GM21825 (cell line): ENCODE data around the gene SLBP.

Experiments
- ATAC-seq: cut with Tn5 transposase; IDR thresholded peaks from one replicate; pipeline ENCODE4 v1.9.1; 2021; ENCODE audit warnings: mild to moderate bottlenecking, moderate library complexity; ENCODE audit not compliant: unreplicated experiment

SLBP gene

DNA sequence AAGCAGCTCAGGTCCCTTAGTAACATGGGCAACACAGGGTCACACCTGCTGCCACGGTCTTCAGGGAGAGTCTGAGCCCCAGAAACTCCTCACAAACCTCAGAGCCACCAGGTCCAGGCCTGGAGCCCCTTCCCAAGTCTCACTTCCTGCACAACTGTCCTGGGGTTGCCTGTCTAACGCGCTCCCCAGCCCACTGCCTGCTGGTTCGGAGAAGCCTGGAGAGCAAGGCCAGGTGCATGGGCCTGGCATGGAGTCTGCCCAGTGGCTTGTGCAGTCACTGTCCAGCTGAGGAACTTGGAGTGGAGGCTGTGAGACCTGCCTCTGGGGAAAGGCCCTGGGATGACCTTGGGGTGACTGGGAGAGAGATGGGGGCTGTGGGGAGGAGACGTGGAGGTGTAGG lies 56.0 kb downstream of the SLBP start:
- no peak for ATAC-seq

DNA sequence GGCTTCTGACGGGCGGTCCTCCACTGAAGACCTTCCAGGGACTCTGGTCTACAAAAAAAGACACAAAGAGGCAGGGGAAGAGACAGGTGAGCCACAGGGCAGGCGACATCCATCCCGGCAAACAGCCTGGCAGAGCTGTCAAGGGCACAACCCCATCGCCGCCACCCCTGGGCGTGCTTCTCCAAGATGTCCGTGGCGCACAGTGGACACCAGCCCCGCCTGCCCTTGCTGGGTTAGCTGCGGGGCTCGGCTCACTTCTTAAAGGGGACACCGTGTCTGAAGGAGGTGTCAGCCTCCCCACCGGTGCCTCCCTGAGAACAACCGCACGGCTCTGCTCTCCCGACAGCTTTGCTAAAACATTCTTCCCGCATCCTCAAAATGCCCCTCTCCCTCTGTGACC lies 56.4 kb downstream of the SLBP start:
- ATAC-seq = no peak

DNA sequence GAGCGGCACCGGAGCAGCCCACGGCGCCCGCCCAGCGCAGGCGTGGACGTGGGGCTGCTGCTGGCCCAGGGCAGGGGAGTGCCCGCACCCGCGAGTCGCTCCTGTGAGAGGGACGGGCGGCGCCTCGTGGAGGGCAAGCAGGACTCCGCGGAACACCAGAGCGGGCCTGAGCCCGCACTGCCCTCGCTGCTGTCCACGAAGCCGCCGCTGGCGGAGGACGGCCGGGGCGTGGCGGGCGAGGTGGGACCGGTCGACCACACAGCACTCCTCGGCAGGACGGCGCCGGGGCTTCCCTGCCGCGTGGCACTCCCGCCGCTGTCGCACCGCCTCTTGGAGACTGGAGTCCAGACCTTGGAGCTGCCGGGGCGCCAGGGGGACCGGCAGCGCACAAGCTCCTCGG lies 57.0 kb downstream of the SLBP start:
- no peak for ATAC-seq

DNA sequence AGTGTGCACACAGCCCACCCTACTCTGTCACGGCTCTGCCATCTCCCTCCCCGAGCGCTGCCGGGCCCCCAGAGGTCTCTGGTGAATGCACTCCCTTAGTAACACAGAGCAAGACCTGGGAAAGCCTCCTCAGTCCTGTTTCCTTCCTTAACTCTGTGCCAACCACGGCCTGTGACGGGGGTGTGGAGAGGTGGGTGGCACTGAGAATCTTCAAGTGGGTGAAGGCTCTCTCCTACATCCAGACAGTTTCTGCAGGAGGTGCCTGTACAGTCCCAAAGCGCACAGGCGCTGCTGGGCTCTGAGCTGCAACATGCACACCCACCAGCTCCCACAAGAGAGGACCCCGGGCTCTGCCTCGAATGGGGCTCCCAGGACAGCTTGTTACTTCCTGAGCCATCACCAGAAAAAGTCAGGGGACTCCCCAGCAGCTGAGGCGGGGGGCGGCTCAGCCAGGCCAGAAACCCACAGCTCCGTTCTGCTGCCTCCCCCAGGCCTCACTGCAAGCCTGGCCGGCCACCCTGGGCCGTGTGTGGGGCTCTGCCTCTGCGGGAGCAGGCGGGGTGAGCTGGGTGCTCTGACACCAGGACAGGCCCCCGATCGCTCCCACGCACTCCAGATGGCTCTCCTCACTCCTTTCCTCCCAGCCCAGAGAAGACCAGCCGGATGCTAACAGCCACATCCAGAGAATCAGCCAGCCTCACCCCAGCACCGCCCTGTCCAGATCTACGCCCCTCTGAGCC lies 57.7 kb downstream of the SLBP start:
- ATAC-seq = no peak

DNA sequence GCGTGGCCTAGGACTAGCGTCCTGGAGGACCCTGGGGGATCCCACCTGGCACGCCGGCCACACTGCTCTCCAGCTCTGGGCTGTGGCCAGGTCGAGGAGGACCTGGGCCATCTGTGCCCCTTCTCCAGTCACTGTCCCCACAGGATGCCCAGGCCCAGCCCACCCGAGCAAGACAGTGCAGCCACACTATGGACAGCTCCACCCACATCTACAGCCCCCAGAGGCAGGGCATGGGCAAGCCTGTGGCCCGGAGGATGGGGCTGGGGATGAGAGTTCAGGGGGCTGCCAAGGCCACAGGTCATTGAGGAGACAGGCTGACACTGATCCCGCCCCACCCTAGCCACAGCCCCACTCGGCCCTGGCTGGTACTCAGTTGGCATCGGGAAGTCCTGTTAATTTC lies 58.3 kb downstream of the SLBP start:
- no peak for ATAC-seq

DNA sequence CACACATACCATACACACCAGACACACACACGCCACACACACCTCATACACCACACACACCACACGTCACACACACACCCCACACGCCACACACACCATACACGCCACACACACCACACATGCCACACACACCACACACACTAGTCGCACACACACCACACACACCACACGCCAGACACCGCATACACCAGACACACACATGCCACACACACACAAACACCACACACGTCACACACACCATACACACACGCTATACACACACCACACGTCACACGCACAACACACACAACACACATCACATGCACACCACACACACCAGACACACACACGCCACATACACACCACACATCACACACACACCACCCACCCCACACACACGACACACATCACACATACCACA lies 60.0 kb downstream of the SLBP start:
- ATAC-seq = no peak

DNA sequence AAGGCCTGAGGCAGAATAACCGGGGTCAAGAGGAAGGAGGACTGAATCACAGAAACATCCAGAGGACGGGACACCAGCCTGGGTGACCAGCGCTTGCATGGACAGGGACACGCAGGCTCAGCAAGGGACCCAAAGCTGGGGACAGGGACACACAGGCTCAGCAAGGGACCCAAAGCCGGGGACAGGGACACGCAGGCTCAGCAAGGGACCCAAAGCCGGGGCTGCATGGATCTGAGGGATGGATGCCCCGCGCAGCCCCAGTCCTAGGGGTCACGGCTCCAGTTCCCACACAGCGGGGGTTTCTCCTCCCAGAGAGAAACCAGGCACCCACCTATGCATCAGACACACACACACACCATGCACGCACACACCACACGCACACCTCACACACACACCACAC lies 60.5 kb downstream of the SLBP start:
- no peak for ATAC-seq

DNA sequence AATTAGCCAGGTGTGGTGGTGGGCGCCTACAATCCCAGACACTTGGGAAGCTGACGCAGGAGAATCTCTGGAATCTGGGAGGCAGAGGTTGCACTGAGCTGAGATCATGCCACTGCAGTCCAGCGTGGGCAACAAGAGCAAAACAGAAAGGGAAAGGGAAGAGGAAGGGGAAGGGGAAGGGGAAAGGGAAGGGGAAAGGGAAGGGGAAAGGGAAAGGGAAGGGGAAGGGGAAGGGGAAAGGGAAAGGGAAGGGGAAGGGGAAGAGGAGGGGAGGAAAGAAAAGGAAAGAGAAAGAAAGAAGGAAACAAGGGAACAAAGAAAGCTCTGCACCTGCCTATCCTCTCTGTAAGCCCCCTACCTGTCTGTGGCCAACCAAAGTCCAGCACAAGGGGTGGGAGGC lies 63.2 kb downstream of the SLBP start:
- no peak for ATAC-seq

DNA sequence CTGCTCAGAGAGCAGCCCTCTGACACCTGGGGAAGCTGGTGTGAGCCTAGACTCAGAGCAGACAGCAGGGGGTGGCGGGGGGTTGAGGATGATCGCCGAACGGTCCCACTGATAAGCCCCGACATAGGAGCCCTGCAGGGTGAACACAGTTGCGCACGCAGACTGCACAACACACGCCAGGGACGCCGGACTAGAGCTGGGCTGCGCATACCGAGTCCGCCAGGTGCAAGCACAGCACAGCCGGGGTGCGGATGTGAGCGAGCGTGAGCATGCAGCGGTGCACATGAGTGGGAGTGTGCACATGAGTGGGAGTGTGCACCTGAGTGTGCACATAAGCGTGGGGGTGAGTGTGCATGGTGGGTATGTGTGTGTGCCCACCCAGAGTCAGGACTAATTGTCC lies 64.7 kb downstream of the SLBP start:
- ATAC-seq = no peak

DNA sequence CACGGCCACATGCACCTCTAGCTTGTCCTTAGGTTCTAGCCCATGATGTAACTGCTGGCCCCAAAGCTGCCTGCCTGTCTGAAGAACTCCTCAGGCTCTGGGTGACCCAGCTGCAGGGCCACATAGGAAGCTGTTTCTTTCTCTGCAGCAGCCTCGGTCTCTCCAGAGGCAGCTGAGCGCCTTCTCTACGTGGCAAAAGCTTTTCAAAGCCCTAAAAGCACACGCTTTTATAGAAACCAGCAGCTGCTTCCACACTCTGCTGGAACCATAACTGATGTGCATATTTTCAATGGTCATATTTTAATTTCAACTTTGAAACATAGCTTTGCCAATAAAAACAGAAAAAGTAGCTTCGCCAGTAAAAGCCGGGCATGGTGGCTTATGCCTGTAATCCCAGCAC lies 65.4 kb downstream of the SLBP start:
- no peak for ATAC-seq

DNA sequence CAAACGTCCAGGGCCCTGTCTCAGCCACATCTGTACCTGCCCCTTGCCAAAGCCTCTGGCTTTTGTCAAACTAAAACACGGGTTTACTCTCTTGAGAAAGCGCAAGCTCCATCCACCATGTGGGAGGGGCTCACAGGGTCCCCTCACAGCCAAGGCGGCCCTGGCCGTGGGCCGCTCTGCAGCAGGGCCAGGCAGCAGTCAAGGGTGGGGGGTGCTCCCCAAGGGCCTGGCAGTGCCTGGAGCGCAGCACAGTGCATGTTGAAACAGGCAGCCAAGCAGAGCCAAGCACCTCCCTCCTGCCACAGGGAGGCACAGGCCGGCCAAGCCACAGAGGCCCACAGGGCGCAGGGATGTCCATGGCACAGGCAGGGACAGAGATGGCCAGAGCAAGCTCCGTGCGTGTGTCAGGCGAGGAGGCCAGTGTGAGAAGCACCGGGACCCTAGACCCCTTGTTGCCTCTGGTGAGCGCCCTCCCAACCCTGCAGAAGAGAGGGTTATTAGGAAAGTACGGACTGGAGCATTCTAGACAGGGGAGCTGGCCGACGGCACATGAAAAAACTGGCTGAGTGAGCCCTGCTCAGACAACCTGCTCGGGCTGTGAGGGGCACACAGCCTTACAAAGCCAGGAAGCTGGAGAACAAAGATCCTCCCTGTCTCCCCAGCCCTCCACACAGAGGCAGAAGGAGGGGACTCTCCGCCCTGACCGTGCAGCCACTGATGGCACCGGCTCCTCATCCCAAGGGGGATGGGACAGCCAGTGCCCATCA lies 67.0 kb downstream of the SLBP start:
- no peak for ATAC-seq

DNA sequence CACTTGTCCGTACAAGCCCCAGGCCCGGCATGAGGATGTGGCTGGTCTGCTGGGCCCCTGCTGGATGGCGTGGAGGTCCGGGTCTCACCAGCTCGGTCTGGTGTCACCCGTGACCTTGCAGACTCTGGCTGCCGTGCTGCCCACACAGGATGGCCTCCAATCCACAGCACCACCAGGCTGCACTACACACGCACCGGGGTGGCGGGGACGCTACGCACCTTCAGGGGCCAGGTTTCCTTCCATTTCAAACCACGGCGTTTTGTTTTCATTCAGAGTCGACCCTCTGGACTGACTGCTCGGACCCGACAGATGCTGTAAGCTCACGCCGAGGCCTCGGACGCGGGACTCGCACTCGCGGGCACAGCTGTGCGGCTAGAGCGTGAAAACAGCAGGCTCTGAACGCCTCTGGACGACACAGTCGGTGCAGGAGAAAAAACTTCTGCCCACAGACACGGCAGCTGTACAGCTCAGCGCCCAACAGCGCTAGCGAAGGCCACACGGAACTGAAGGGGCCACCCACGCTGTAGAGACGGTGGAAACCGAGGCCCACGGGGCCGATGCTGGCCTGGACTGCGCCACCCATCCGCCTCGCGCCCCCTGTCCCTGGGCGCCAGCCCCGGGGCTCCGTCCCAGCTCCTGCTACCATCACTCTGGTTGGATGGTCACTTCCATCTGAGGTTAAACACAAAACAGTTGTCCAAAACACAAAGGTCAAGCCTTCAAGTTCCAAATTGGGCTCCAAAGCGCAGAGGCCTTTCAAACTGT lies 68.0 kb downstream of the SLBP start:
- ATAC-seq = no peak
